HCT116 (cell line): Measurements from ENCODE around the gene SLC4A2. TPM values are rescaled to one million over a fixed set of nuclear protein-coding genes. Genes with fewer than 3 reads are reported as not detected.

Source experiments
- ATAC-seq: fragments of 200-7000 bp; cut with Tn5 transposase; 2 replicates; pipeline ENCODE4 v1.9.1; 2020; ENCODE audit warnings: mild to moderate bottlenecking, moderate library complexity
- BruUV-seq: library from RNA; stranded (reverse); fragments of 400-500 nt; replicated peaks from 2 replicates; lab custom pipeline; 2021; lab: Mats Ljungman, UMichigan
- CTCF ChIA-PET: fragments of 300-600 bp; sonication (Branson Sonifier 250); formaldehyde crosslinking; loops from one replicate; lab custom pipeline; 2021; ENCODE audit warnings: antibody characterized with exemption; lab: Charles Lee
- POLR2A ChIA-PET: fragments of 300-600, 350-600 bp; sonication (Branson Sonifier 250); formaldehyde crosslinking; loops from one replicate; lab custom pipeline; 2021; ENCODE audit warnings: antibody characterized with exemption; lab: Charles Lee
- RAD21 ChIA-PET, 2 experiments: fragments of 300-600 bp; sonication (Branson Sonifier 250); formaldehyde crosslinking; loops; one replicate each; lab custom pipeline; 2023; ENCODE audit warnings: low total read pairs in 2 of 2; ENCODE audit not compliant: uncharacterized antibody in 2 of 2, unreplicated experiment in 2 of 2, low non-redundant PET in 1 of 2; lab: Charles Lee
- DNase-seq: peaks from one replicate; pipeline ENCODE4 v3.0.0-alpha.2; 2010; ENCODE audit warnings: low read depth, low spot score
- H2AFZ ChIP-seq: fragments of 200-600 bp; shearing (Covaris generic), sonication (generic); 2 replicates; pipeline ENCODE4 v1.6.1; 2017; ENCODE audit warnings: low read depth, mixed run types, mixed read lengths, antibody characterized with exemption, low read length; ENCODE audit not compliant: poor library complexity, severe bottlenecking
- H3K27ac ChIP-seq: 2 replicates; pipeline ENCODE4 v1.5.1; 2012; ENCODE audit warnings: low read depth, low read length
- H3K27me3 ChIP-seq: fragments of 200-600 bp; sonication (generic); 2 replicates; pipeline ENCODE4 v1.6.1; 2016; ENCODE audit warnings: mixed run types, low read length, mixed read lengths; ENCODE audit not compliant: insufficient read depth
- H3K36me3 ChIP-seq, 2 experiments: fragments of 200-500 bp in 1 of 2; fragments of 200-600 bp in 1 of 2; sonication (Bioruptor generic) in 1 of 2; sonication (generic) in 1 of 2; 2 replicates each; pipeline versions ENCODE4 v1.5.1 to v1.6.1; 2014 to 2016; ENCODE audit warnings: low read length in 2 of 2, inconsistent platforms in 1 of 2, mixed read lengths in 1 of 2, mixed run types in 1 of 2; ENCODE audit not compliant: insufficient read depth in 2 of 2, control insufficient read depth in 1 of 2
- H3K4me1 ChIP-seq, 2 experiments: fragments of 200-600 bp in 1 of 2; sonication (generic) in 1 of 2; 2 replicates each; pipeline versions ENCODE4 v1.5.1 to v1.6.1; 2012 to 2017; ENCODE audit warnings: low read length in 2 of 2, inconsistent platforms in 1 of 2, mild to moderate bottlenecking in 1 of 2, mixed read lengths in 1 of 2, mixed run types in 1 of 2, moderate library complexity in 1 of 2; ENCODE audit not compliant: insufficient read depth in 2 of 2, control insufficient read depth in 1 of 2
- H3K4me2 ChIP-seq: fragments of 200-600 bp; sonication (generic); 2 replicates; pipeline ENCODE4 v1.6.1; 2017; ENCODE audit warnings: mixed run types, low read length, mixed read lengths
- H3K4me3 ChIP-seq, 2 experiments: fragments of 200-600 bp in 1 of 2; sonication (generic) in 1 of 2; replicated peaks in 1 of 2; 2 replicates each; pipeline ENCODE4 v1.5.1; 2011 to 2016; ENCODE audit warnings: low read length in 2 of 2, control low read depth in 1 of 2, low read depth in 1 of 2, mild to moderate bottlenecking in 1 of 2, mixed read lengths in 1 of 2, mixed run types in 1 of 2
- H3K79me2 ChIP-seq: fragments of 200-600 bp; sonication (generic); 2 replicates; pipeline ENCODE4 v1.6.1; 2017; ENCODE audit warnings: mild to moderate bottlenecking, mixed run types, low read length, moderate library complexity, mixed read lengths; ENCODE audit not compliant: insufficient read depth
- H3K9ac ChIP-seq: fragments of 200-600 bp; sonication (generic); 2 replicates; pipeline ENCODE4 v1.6.1; 2016; ENCODE audit warnings: low read length, mixed read lengths
- H3K9me2 ChIP-seq: fragments of 200-600 bp; sonication (generic), shearing (Covaris generic); 2 replicates; pipeline ENCODE4 v1.6.1; 2017; ENCODE audit warnings: mixed run types, mild to moderate bottlenecking, moderate library complexity; ENCODE audit not compliant: insufficient read depth
- H3K9me3 ChIP-seq, 2 experiments: fragments of 200-500 bp in 1 of 2; fragments of 200-600 bp in 1 of 2; sonication (Bioruptor generic) in 1 of 2; sonication (generic) in 1 of 2; 2 replicates each; pipeline ENCODE4 v1.6.1; 2014 to 2017; ENCODE audit warnings: low read length in 2 of 2, mixed read lengths in 2 of 2, inconsistent platforms in 1 of 2, low read depth in 1 of 2, mild to moderate bottlenecking in 1 of 2, mixed run types in 1 of 2, moderate library complexity in 1 of 2; ENCODE audit not compliant: control insufficient read depth in 1 of 2, insufficient read depth in 1 of 2
- H4K20me1 ChIP-seq: fragments of 200-600 bp; sonication (generic), shearing (Covaris generic); 2 replicates; pipeline ENCODE4 v1.6.1; 2017; ENCODE audit warnings: mixed run types, mild to moderate bottlenecking, moderate library complexity; ENCODE audit not compliant: insufficient read depth
- ATF3 ChIP-seq: IDR thresholded peaks from 2 replicates; pipeline ENCODE4 v1.6.1; 2012
- CEBPB ChIP-seq: IDR thresholded peaks from 2 replicates; pipeline ENCODE4 v1.6.1; 2012; ENCODE audit warnings: low read depth
- CTCF ChIP-seq, 3 experiments: fragments of 200-600 bp in 1 of 3; sonication (generic) in 1 of 3; IDR thresholded peaks in 2 of 3; conservative IDR thresholded peaks in 1 of 3; 2 replicates each; pipeline ENCODE4 v1.5.1; 2012 to 2017; ENCODE audit warnings: low read depth in 2 of 3, low read length in 2 of 3, antibody characterized with exemption in 1 of 3, borderline replicate concordance in 1 of 3, control low read depth in 1 of 3, mild to moderate bottlenecking in 1 of 3, mixed read lengths in 1 of 3, mixed run types in 1 of 3, moderate library complexity in 1 of 3; ENCODE audit not compliant: insufficient read depth in 1 of 3
- EGR1 ChIP-seq: IDR thresholded peaks from 2 replicates; pipeline ENCODE4 v1.6.1; 2012; ENCODE audit warnings: low read depth
- ELF1 ChIP-seq: IDR thresholded peaks from 2 replicates; pipeline ENCODE4 v1.6.1; 2012; ENCODE audit warnings: low read depth, borderline replicate concordance
- EZH2 ChIP-seq: fragments of 200-600 bp; sonication (generic); IDR thresholded peaks from 2 replicates; pipeline ENCODE4 v1.6.1; 2017; ENCODE audit warnings: antibody characterized with exemption, mixed run types
- EZH2phosphoT487 ChIP-seq: fragments of 200-600 bp; IDR thresholded peaks from 2 replicates; pipeline ENCODE4 v1.6.1; 2018; ENCODE audit warnings: antibody characterized with exemption, borderline replicate concordance
- FOSL1 ChIP-seq: IDR thresholded peaks from 2 replicates; pipeline ENCODE4 v1.6.1; 2012; ENCODE audit warnings: low read depth
- JUND ChIP-seq: IDR thresholded peaks from 2 replicates; pipeline ENCODE4 v1.6.1; 2012
- MAX ChIP-seq: IDR thresholded peaks from 2 replicates; pipeline ENCODE4 v1.6.1; 2012
- POLR2A ChIP-seq: IDR thresholded peaks from 2 replicates; pipeline ENCODE4 v1.7.0; 2011; ENCODE audit warnings: borderline replicate concordance; ENCODE audit not compliant: insufficient read depth, insufficient read length; ENCODE audit errors: extremely low read depth
- RAD21 ChIP-seq: IDR thresholded peaks from 2 replicates; pipeline ENCODE4 v1.6.1; 2012; ENCODE audit warnings: low read depth, mild to moderate bottlenecking
- SIN3A ChIP-seq: IDR thresholded peaks from 2 replicates; pipeline ENCODE4 v1.6.1; 2012; ENCODE audit warnings: low read depth
- SP1 ChIP-seq: IDR thresholded peaks from 2 replicates; pipeline ENCODE4 v1.6.1; 2012; ENCODE audit warnings: low read depth
- TCF7L2 ChIP-seq: IDR thresholded peaks from 2 replicates; pipeline ENCODE4 v1.7.0; 2011; ENCODE audit warnings: borderline replicate concordance, inconsistent platforms; ENCODE audit not compliant: insufficient read depth, insufficient read length; ENCODE audit errors: extremely low read depth
- YY1 ChIP-seq: IDR thresholded peaks from 2 replicates; pipeline ENCODE4 v1.6.1; 2011; ENCODE audit warnings: low read length, low read depth, moderate library complexity, mild to moderate bottlenecking; ENCODE audit not compliant: insufficient replicate concordance; ENCODE audit errors: extremely low read depth
- ZBTB33 ChIP-seq: IDR thresholded peaks from 2 replicates; pipeline ENCODE4 v1.6.1; 2011; ENCODE audit warnings: mild to moderate bottlenecking, low read length, moderate library complexity; ENCODE audit not compliant: insufficient replicate concordance; ENCODE audit errors: extremely low read depth
- ZFX ChIP-seq: fragments of 450-650 bp; IDR thresholded peaks from 2 replicates; pipeline ENCODE4 v1.6.1; 2017
- ZNF274 ChIP-seq: fragments of 200-500 bp; sonication (Bioruptor generic); IDR thresholded peaks from 2 replicates; pipeline ENCODE4 v1.6.1; 2014; ENCODE audit warnings: mild to moderate bottlenecking, low read depth, low read length, inconsistent platforms
- intact Hi-C: fragments of 100-400 bp; cut with micrococcal nuclease; formaldehyde crosslinking; loops from 2 replicates; pipeline ENCODE4 v1.10.0; 2022
- total RNA-seq: library from RNA; stranded (reverse); gene quantifications from one replicate; pipeline ENCODE4 v1.2.1, GENCODE V29; 2021; ENCODE audit not compliant: unreplicated experiment

Gene SLC4A2
- total RNA-seq, 1 experiment from 2014 or later: 240 TPM

GRCh38 chr7:151075978-151076426 is 16.6 kb downstream of the SLC4A2 start:
- Histone ChIP-seq H3K4me2 (no peak overlapping the region), H3K36me3 (peaks cover 24 to 27% of the 10 kb centered on the region in 2 experiments; a peak in 3 of 4 replicates), H3K79me2 (peaks cover 26% of the 10 kb centered on the region), H3K4me1 (peaks cover 8 to 31% of the 10 kb centered on the region in 2 experiments), H3K9me3 (no peaks in the 10 kb centered on the region), H3K27ac (peak overlapping the region; percentile 27; the same call in 1 of the 2 replicates), H3K9me2 (no peaks in the 10 kb centered on the region), H2AFZ (no peak overlapping the region), H3K27me3 (no peaks in the 10 kb centered on the region), H4K20me1 (no peaks in the 10 kb centered on the region), H3K9ac (no peak overlapping the region), H3K4me3 (no peak overlapping the region)
- DNase-seq: no peak
- TSS peak; percentile 29 for BruUV-seq
- ChIA-PET POLR2A (interaction anchor here (1.0 to 1.5 kb wide), 2 partner anchors 15 to 48 kb away, joined by 3 to 4 read pairs; partner anchors contain the start of gene ABCB8), CTCF (interaction anchor here (0.6 to 1.3 kb wide), 5 partner anchors 8 to 67 kb away, joined by 3 to 4 read pairs (median 3); no protein-coding TSS in a partner anchor), RAD21 (interaction anchor here in 1 of 2 experiments (1.5 kb wide), 1 partner anchor 15 kb away, joined by 3 read pairs; no protein-coding TSS in a partner anchor)
- intact Hi-C loops: no loop called here
- ATAC-seq: no peak
- TF ChIP-seq TCF7L2 (no peak), EGR1 (no peak), YY1 (no peak), MAX (no peak), SP1 (no peak), ZNF274 (no peak), EZH2phosphoT487 (no peak), CTCF (IDR thresholded peaks at IDR 0.05 in 2 of 3, conservative IDR thresholded peaks at IDR 0.05 in 1 of 3; ENCODE audit: borderline replicate concordance in 1 of 3, insufficient read depth in 1 of 3, low read depth in 2 of 3, low read length in 2 of 3) (no peak), RAD21 (no peak), FOSL1 (no peak), EZH2 (no peak), ATF3 (no peak), JUND (no peak), ZFX (no peak), SIN3A (no peak), CEBPB (no peak), ZBTB33 (no peak), ELF1 (no peak), POLR2A (no peak)
